ENCODE measurements around the gene BAG2. TPM values are rescaled to one million over a fixed set of nuclear protein-coding genes. Genes with fewer than 3 reads are reported as not detected.

BAG2 gene
- total and polyA plus RNA-seq, 2 of the 13 experiments (the other 11 are each of a cell fraction or from before 2014, with no cell fraction given), result 5.7 to 15.1 TPM

DNA sequence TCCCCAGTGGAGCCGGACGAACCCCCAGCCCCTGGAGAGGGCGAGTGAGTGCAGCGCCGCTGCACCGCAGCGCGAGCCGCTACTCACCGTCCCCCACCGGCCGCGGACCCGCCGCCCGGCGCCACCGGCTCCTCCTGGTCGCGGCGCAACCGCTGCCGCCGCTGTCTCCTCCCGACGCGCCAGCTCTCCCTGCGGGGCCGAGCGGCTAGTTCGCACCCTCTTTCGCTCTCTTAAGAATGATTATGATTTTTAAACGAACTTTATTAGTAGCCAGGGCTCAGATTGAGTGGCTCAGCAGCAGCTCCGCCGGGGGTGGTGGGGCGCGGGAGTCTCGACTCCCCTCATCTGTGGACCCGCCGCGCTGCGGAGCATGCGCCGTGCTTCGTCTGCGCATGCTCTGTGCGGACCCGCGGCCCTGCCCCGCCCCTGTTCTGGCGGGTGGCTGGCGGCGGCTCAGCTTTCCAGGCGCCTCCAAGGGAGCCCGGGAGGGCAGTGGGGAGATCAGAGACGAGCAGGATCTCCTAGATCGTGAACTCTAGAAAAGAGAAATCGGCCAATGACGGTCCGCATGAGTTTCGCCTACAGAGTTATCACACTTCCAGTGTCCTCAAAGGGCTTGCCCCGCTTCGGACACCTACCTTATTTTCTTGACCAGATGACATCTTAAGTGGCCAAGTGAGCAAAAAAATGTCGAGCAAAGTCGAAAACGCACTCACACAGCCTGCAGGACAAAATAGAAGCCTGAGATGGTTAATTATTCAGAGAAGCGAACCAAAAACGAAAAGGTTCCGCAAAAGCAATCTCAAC is 50.0 kb downstream of the BAG2 start, which contains the start of gene RAB23 (continued):
- TF ChIP-seq, protein P1, sequence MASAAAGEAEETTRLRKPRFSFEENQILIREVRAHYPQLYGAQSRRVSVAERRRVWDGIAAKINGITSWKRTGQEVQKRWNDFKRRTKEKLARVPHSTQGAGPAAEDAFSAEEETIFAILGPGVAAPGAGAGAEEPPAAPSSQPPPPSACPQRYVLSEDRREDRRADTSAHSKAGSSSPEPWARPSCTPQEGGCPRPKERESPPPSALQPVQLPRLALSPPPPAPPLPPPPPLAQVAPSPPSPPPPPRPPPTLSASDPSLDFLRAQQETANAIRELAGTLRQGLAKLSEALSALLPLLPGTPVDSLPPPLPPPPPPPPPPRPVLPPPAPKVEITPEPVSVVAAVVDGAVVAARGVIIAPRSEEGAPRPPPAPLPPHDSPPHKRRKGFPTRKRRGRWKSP (CRISPR knock-in tag; IDR thresholded peaks at IDR 0.05), result peak; percentile 95
- peak; percentile 63; the same call in 1 of the 2 replicates for TF ChIP-seq HDAC1 (CRISPR knock-in tag; IDR thresholded peaks at IDR 0.05)
- peak; percentile 64; the same call in 1 of the 3 replicates for TF ChIP-seq MXI1 (IDR thresholded peaks at IDR 0.05; ENCODE audit: borderline replicate concordance, low read depth, low read length)
- peak; percentile 72; the same call in 1 of the 2 replicates for TF ChIP-seq SIN3A (IDR thresholded peaks at IDR 0.05; ENCODE audit: borderline replicate concordance, low read depth, low read length)
- no peak for TF ChIP-seq ZNF607 (CRISPR knock-in tag; IDR thresholded peaks at IDR 0.05; ENCODE audit: borderline replicate concordance)
- no peak for TF ChIP-seq FOXP1 (IDR thresholded peaks at IDR 0.05)
- TF ChIP-seq FOXP1 (CRISPR knock-in tag; IDR thresholded peaks at IDR 0.05), result no peak
- TF ChIP-seq MAFK (conservative IDR thresholded peaks at IDR 0.05 in 1 of 2, IDR thresholded peaks at IDR 0.05 in 1 of 2; ENCODE audit: low read length in 2 of 2), result no peak; a peak in 1 of 4 replicates
- TF ChIP-seq, protein P2, sequence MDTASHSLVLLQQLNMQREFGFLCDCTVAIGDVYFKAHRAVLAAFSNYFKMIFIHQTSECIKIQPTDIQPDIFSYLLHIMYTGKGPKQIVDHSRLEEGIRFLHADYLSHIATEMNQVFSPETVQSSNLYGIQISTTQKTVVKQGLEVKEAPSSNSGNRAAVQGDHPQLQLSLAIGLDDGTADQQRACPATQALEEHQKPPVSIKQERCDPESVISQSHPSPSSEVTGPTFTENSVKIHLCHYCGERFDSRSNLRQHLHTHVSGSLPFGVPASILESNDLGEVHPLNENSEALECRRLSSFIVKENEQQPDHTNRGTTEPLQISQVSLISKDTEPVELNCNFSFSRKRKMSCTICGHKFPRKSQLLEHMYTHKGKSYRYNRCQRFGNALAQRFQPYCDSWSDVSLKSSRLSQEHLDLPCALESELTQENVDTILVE (CRISPR knock-in tag; IDR thresholded peaks at IDR 0.05), result 0 out of 2 replicates have a peak, but pooled peaks have one; percentile 16
- no peak for TF ChIP-seq TMF1 (CRISPR knock-in tag; IDR thresholded peaks at IDR 0.05; ENCODE audit: low read depth)
- 0 out of 2 replicates have a peak, but pooled peaks have one; percentile 40 for TF ChIP-seq GPN1 (CRISPR knock-in tag; IDR thresholded peaks at IDR 0.05; ENCODE audit: borderline replicate concordance)
- 0 out of 2 replicates have a peak, but pooled peaks have one; percentile 52 for TF ChIP-seq ZNF891 (CRISPR knock-in tag; IDR thresholded peaks at IDR 0.05)
- TF ChIP-seq ZNF430 (CRISPR knock-in tag; IDR thresholded peaks at IDR 0.05), result 0 out of 2 replicates have a peak, but pooled peaks have one; percentile 22
- TF ChIP-seq ZNF263 (CRISPR knock-in tag; IDR thresholded peaks at IDR 0.05), result peak; percentile 16; the same call in 1 of the 2 replicates
- TF ChIP-seq, protein P3, sequence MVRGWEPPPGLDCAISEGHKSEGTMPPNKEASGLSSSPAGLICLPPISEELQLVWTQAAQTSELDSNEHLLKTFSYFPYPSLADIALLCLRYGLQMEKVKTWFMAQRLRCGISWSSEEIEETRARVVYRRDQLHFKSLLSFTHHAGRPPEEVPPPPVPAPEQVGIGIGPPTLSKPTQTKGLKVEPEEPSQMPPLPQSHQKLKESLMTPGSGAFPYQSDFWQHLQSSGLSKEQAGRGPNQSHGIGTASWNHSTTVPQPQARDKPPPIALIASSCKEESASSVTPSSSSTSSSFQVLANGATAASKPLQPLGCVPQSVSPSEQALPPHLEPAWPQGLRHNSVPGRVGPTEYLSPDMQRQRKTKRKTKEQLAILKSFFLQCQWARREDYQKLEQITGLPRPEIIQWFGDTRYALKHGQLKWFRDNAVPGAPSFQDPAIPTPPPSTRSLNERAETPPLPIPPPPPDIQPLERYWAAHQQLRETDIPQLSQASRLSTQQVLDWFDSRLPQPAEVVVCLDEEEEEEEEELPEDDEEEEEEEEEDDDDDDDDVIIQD (CRISPR knock-in tag; IDR thresholded peaks at IDR 0.05; ENCODE audit: low read depth), result no peak
- TF ChIP-seq ARHGAP35 (CRISPR knock-in tag; IDR thresholded peaks at IDR 0.05; ENCODE audit: borderline replicate concordance), result no peak
- TF ChIP-seq RARA (CRISPR knock-in tag; IDR thresholded peaks at IDR 0.05), result no peak
- TF ChIP-seq TBL1XR1 (IDR thresholded peaks at IDR 0.05; ENCODE audit: borderline replicate concordance, low read length, partially characterized antibody), result no peak
- TF ChIP-seq REL (CRISPR knock-in tag; conservative IDR thresholded peaks at IDR 0.05), result peak; percentile 28; the same call in 1 of the 2 replicates
- TF ChIP-seq, protein P4, sequence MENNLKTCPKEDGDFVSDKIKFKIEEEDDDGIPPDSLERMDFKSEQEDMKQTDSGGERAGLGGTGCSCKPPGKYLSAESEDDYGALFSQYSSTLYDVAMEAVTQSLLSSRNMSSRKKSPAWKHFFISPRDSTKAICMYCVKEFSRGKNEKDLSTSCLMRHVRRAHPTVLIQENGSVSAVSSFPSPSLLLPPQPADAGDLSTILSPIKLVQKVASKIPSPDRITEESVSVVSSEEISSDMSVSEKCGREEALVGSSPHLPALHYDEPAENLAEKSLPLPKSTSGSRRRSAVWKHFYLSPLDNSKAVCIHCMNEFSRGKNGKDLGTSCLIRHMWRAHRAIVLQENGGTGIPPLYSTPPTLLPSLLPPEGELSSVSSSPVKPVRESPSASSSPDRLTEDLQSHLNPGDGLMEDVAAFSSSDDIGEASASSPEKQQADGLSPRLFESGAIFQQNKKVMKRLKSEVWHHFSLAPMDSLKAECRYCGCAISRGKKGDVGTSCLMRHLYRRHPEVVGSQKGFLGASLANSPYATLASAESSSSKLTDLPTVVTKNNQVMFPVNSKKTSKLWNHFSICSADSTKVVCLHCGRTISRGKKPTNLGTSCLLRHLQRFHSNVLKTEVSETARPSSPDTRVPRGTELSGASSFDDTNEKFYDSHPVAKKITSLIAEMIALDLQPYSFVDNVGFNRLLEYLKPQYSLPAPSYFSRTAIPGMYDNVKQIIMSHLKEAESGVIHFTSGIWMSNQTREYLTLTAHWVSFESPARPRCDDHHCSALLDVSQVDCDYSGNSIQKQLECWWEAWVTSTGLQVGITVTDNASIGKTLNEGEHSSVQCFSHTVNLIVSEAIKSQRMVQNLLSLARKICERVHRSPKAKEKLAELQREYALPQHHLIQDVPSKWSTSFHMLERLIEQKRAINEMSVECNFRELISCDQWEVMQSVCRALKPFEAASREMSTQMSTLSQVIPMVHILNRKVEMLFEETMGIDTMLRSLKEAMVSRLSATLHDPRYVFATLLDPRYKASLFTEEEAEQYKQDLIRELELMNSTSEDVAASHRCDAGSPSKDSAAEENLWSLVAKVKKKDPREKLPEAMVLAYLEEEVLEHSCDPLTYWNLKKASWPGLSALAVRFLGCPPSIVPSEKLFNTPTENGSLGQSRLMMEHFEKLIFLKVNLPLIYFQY (CRISPR knock-in tag; IDR thresholded peaks at IDR 0.05; ENCODE audit: borderline replicate concordance), result no peak; the same call in 1 of the 2 replicates
- TF ChIP-seq SRY (CRISPR knock-in tag; IDR thresholded peaks at IDR 0.05), result peak; percentile 58; the same call in 1 of the 2 replicates
- peak; percentile 3; the same call in 1 of the 2 replicates for TF ChIP-seq MAFF (IDR thresholded peaks at IDR 0.05; ENCODE audit: low read depth, low read length)

All from HepG2 (cell line).